GM19395 (cell line): ENCODE data around the gene IDUA.
A peak's percentile ranks its signal among the peaks of the same experiment; 100 is the strongest.

Experiments
- ATAC-seq: cut with Tn5 transposase; IDR thresholded peaks from one replicate; pipeline ENCODE4 v1.9.1; 2021; ENCODE audit warnings: mild to moderate bottlenecking, moderate library complexity; ENCODE audit not compliant: unreplicated experiment

Gene IDUA

DNA sequence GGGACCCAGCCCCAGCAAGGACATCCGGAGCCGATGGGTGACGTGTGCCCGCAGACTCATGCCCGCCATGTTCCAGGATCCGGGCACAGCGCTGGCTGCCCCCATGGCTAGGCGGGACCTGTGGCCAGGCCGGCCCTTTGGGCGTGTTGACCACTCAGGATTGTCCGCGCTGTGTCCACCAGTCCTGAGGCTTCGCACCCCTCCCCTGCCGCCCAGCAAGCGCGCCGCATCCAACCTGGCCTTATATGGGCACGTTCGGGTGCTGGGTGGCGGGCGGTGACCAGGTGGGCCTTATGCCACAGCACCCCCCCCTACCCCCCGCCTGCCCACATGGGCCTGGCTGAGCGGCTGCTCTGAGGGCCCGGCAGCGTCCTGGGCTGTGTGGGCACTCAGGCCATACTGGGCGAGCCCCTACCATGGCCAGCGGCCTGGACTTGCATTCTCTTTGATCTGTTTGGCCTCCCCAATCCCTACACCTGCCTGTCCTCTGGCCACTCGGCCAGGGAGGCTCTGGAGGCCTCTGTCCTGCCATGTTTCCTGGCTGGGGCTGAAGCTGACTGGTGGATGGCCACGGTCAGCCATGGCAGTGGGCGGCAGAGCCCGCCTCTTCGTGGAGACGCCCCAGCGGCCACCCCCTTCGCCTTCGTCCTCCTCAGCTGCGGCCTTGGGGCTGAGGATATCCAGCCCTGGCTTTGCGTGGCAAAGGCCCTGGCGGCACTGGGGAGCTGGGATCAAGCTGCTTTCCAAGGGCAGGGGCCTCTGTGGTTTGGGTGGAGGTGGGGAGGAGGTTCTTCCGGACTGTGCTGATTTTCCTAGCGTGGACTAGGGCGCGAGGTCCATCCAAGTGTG is 26.6 kb downstream of the IDUA start:
- ATAC-seq: no peak

DNA sequence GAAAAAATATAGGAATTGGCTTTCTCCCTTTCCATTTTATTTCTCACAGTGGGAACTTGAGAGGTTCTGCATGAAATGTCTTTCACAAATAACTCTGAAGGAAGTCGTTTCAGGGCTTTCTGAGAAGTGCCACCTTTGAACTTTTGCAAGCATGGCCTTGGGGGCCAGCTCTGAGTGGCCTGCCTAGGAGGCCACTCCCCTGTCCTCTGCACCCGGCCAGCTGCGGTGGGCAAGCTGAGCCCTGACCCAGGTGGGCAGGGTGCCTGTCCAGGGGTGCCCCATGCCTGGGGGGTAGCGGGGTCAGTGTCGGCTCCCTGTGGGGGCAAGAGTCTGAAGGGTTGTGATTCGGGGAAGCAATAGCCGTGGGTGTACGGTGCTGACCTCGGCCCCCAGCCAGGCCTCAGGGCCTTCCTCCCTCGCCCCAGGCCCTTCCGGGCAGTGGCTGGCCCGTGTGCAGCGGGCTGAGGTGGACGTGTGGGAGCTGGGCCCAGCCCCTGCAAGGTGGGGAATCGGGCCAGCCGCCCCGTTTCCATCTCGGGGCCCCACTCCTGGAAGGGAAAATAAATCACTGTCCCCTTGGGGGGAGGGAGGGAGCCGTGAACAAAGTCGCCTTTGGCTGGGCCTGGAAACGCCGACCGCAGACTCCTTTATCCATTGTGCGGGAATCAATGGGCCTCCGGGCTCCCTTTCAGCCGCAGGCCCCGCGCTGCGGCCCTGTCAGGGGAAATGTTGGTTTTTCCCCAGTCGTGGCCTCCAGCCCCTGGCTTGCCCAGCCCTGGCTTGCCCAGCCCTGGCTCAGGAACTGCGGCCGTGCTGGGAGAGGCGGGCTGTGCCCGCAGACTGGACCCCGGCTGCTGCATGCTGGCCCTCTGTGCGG is 27.7 kb downstream of the IDUA start:
- ATAC-seq: no peak

DNA sequence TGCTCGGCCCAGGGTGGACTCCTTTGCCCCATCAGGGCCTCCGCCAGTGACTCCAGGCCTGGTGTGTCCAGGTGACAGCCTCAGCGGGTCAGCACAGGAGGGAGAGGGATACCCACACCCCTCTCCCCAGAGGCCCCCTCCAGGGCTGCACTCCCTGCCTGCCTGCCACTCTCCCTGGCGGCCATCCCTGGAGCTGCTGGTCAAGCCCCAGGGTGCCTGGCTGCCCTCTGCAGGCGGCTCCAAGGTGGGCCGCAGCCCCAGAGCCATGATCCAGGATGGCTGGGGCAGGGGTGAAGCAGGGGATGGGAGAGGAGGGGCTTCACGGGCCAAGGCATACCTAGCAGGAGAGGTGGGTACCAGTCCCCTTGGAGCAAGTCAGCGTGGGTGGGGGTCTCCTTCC is 28.3 kb downstream of the IDUA start:
- ATAC-seq: no peak

DNA sequence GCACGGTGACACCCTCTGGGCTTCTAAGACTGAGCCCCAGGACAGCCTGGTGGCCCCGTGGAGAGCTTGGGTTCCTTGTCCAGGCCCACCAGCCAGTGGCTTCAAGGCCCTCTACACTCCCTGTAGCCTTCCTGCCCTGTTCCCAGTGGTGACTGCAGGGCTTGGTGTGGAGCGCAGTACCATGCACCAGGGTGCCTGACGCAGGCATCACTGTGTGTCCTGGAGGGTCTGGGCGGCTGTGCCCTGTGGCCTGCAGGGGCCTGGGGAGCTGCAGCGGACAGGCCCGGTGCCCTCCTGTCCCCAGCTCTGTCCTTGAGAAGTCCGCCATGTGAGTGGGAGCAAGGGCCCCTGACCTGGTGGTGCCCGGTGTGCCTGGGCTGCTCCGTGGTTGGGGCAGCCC is 28.9 kb downstream of the IDUA start:
- ATAC-seq: no peak

DNA sequence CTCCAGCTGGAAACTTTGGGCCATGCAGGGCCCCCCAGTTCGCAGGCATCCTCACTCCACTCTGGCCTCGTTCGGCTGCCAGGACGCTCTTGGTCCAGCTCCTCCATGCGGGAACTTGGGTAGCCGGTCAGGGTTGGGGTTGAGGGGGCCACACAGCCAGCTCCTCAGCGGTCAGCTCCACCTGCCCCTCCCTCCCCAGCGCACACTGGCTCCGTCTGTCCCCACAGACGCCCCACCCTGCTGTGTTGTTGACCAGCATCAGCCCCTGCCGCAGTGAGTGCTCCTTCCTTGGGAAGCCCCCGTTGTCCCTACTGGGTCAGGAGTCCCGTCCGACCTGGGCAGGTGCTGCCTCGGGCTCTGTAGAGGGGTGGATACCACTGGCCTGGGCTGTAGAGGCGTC is 30.4 kb downstream of the IDUA start:
- ATAC-seq: no peak

DNA sequence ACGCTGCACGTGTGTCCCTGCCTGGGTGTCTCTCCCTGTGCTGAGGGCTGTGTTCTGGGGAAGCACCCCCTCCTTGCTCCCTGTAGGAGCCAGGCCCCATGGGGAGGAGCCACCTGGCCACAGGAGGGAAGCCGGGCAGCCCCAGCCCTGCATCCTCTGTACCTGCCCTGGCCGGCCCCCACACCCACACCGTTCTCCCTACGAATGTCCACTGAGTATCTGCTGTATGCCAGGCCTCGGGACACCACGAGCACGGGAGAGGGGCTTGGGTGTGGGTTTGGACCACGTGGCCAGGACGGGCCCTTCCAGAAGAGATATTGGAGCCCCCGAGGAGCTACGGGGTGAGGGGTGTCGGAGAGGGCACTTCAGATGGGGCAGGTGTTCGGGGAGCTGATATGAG is 30.9 kb downstream of the IDUA start:
- no peak for ATAC-seq

DNA sequence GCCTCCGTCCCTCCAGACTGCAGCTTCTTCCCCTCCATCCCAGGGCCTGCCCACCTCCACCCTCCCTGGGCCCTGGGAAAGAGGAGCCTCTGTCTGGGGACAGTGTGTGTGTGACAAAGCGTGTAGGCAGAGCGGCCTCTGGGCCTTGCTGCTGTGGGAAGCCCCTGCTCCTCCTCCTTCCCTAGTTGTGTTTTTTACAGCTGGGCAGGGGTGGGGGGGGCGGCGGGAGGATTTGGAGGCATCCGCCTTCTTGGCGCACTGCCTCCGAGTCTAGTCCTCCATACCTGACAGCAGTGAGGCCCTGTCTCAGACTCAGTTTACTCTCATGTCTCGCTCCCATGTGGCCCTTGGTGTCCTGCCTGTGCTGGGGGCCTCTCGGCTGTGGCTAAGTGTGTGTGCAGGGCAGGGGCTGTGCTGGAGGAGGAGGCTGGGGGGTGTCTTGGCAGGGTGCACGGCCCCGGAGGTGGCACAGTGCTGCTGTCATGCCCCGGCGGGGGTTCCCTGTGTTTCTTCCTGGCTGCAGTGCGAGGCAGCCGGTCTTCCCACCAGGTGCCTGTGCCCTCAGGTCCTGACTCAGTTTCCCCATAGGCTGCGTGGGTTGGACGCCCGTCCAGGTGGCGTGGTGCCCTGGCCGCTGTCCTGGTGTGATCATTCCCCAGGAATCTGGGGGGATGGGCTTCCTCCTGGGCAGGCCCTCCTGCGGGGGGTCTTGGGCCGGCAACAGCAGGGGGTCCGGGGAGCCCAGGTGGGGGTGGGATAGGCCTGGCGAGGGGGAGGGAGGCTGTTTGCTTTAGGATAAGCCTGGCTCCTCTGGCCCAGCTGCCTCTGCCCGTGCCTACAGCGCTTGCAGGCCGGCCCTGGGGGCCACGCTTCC is 31.5 kb downstream of the IDUA start:
- ATAC-seq: no peak

DNA sequence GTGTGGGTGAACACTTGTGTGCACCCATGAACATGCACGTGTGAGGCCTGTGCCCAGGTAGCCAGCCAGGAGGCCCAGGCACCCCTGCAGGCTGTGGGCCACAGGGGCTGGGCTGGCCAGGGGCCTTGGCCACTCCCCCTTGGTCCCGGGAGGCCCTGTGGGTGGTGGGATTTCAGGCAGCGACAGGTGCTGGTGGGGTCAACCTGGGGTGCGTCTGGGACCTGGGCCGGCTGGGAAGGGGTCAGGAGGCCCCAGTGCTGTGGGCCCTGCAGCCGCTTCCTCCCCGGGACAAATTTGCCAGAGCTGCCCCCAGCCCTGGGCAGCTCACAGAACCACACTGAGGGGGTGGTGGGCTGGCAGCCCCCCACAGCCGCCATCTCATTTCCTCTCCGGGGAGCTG is 32.5 kb downstream of the IDUA start:
- no peak for ATAC-seq

DNA sequence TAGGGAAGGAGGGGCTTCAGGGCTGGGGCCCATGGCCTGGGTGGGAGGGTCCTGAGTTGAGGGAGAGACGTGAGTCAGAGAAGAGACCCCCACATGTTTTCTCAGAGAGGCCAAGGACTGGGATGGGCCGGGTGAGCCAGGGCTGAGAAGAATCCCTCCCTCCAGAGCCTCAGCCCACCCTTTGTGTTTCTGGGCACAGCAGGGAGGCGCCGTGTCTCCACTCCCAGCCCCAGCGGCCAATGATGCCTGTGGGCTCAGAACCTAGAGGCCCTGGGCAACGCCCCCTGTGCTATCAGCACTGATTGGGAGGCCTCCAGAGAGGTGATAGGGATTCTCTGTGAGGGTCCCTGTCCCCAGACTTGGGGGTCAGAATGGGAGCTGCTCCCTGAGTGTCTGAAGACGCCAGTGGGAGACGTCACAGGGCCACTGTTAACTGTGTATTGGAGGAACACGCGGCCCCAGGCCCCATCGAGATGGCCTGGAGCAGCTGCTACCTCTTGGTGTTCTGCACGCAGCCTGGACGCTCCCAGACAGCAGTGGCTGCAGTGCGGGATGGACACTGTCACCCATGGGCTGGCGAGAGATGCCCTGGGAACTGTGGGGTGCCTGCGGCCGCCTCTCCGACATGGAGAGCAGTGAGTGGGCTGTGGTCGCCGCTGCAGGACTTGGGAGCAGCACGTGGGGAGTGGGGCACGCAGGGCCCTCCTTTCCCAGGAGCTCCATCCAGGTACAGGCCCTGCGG is 33.1 kb downstream of the IDUA start:
- no peak for ATAC-seq

DNA sequence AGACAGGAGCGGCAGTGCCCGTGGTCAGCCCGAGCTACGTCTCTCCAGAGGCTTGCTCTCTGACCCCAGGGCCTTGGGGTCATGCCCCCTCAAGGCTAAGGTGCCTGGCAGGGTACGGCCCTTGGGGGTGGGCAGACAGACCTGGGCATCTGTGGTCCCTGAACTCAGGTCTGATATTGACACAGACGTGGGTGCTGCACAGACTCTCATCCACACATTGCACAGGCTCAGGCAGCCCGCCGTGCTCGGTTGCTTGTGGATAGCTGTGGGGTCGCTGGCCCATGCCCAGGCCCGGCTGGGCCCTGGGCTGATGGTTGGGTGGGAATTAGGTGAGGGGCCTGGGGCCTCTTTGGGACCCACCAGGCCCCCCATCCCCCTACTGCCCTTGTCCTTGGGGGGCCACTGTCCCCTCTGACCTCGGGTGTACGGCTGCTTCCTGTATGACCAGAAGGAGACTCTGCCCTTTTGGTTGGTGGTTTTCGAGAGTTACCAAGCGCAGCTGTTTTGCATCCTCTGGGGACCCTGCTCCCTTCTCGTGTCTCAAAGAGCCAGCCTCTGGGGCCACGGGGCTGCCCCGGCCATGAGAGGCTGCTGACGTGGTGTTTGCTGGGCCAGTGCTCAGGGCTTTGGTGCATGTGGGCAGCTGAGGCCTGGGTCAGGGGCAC is 34.7 kb downstream of the IDUA start:
- peak; percentile 72 for ATAC-seq

DNA sequence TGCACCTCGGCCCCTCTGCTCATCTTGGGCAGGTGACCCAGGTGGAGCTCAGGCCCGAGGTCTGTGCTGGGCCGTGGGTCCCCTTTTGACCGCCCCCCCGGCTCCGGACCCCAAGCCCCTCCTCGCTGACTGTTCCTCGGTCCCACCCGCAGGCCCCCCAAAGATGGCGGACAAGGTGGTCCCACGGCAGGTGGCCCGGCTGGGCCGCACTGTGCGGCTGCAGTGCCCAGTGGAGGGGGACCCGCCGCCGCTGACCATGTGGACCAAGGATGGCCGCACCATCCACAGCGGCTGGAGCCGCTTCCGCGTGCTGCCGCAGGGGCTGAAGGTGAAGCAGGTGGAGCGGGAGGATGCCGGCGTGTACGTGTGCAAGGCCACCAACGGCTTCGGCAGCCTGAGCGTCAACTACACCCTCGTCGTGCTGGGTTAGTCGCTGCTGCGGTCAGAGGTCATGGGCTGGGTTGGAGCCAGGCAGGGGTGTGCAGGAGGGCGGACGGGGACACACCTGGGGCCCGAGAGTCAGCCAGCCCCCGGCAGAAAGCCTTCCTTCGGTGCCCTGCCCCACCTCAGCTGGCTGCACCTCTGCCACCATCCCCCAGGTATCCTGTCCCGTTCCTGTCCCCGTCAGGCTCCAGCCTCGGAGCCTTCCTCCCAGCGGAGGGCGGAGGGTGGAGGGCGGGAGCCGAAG is 35.4 kb downstream of the IDUA start:
- no peak for ATAC-seq

DNA sequence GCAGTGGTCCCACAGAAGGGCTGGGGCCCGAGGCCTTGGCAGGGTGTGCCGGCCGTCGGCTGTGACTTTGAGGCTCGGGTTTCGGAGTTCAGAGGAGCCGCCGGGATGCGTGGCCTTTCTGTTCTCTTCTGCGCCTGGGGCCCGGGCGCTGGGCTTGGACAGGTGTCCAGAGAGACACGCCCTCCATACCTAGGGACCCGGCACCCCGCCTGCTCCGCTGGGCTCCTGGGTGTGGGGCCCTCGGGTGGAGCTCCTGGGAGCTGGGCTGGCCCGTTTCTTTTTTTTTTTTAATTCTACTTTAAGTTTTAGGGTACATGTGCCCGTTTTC is 35.9 kb downstream of the IDUA start:
- ATAC-seq: no peak

DNA sequence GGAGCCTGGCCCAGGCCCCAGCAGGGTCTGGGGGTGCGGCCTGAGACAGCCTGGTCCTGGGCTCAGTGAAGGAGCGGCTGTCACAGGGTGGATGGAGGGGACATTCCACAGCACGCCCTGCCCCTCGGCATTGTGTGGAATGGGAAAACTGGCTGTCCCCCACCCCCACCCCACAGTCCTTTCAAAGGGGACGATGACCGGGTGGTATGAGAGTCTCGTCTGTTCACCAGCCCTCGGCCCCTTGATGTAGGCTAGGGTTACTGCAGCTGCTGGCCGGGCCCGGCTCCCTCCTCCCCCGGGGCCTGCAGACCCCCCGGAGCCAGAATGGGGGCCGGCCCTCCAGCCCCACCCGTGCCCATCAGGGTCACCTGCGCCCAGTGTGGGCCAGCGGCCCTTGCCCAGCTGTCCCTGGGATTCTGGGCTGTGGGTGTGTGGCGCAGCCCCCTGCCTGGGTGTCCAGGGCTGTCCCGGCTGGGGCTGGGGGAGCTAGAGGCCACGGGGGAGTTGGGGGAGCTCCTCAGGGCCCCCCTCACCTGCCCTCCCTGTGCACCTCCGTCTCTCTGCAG is 36.3 kb downstream of the IDUA start:
- no peak for ATAC-seq

DNA sequence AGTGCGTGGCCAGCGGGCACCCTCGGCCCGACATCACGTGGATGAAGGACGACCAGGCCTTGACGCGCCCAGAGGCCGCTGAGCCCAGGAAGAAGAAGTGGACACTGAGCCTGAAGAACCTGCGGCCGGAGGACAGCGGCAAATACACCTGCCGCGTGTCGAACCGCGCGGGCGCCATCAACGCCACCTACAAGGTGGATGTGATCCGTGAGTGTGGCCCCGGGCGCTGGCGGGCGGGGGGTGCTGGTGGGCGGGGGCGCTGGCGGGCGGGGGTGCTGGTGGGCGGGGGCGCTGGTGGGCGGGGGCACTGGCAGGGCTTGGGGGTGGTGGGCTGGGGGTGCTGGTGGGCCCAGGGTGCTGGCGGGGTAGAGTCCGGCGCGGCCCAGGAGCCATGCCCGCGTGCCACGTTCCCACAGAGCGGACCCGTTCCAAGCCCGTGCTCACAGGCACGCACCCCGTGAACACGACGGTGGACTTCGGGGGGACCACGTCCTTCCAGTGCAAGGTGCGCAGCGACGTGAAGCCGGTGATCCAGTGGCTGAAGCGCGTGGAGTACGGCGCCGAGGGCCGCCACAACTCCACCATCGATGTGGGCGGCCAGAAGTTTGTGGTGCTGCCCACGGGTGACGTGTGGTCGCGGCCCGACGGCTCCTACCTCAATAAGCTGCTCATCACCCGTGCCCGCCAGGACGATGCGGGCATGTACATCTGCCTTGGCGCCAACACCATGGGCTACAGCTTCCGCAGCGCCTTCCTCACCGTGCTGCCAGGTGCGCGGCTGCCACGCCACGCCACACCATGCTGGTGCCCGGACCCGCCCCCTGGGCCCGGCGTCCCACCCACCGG is 37.3 kb downstream of the IDUA start:
- ATAC-seq: no peak

DNA sequence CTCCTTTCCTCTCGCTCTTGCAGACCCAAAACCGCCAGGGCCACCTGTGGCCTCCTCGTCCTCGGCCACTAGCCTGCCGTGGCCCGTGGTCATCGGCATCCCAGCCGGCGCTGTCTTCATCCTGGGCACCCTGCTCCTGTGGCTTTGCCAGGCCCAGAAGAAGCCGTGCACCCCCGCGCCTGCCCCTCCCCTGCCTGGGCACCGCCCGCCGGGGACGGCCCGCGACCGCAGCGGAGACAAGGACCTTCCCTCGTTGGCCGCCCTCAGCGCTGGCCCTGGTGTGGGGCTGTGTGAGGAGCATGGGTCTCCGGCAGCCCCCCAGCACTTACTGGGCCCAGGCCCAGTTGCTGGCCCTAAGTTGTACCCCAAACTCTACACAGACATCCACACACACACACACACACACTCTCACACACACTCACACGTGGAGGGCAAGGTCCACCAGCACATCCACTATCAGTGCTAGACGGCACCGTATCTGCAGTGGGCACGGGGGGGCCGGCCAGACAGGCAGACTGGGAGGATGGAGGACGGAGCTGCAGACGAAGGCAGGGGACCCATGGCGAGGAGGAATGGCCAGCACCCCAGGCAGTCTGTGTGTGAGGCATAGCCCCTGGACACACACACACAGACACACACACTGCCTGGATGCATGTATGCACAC is 38.2 kb downstream of the IDUA start:
- no peak for ATAC-seq

DNA sequence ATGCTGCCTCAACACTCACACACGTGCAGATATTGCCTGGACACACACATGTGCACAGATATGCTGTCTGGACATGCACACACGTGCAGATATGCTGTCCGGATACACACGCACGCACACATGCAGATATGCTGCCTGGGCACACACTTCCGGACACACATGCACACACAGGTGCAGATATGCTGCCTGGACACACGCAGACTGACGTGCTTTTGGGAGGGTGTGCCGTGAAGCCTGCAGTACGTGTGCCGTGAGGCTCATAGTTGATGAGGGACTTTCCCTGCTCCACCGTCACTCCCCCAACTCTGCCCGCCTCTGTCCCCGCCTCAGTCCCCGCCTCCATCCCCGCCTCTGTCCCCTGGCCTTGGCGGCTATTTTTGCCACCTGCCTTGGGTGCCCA is 39.3 kb downstream of the IDUA start:
- peak; percentile 81 for ATAC-seq

DNA sequence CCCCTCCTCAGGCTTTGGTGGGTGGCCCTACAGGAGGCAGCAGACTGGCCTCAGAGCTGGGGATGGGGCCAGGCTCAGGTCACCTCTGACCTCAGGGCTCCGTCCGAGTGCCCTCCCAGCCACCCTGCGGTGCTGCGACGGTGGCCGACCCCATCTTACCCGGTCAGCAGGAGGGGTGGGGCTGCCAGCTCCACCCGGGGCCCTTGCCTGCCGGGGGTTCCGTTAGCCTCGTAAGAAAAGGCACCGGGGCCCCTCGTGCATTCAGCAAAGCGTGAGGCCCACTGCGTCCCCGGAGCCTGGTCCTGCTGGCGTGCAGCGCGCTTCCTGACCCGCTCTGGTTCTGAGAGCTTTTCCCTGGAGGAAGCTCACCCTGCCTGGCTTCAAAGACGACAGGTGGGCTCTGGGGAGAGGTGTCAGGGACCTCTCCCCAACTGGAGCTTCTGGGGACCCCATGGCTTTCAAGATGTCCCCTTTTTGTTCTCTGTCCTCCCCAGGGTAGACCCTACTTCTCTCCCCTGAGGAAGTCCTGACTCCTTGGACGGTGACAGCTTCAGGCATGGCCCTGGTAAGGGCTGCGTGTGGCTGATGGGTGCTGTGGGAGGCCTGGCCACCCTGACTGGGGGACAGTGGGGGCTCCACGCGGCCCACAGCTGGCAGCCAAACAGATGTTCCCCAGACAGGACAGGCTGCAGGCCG is 40.5 kb downstream of the IDUA start:
- ATAC-seq: no peak
